Effector memory CD4-positive, alpha-beta T cell (primary cell): ENCODE data around the gene MAFG.

Source experiments
- DNase-seq, 3 donors: peaks; one replicate each; pipeline ENCODE4 v3.0.0-alpha.2; 2020
- H3K27ac ChIP-seq: 2 replicates; pipeline ENCODE4 v1.7.0; 2013; ENCODE audit warnings: mild to moderate bottlenecking, low read length, moderate library complexity; ENCODE audit not compliant: insufficient read depth, poor library complexity, severe bottlenecking
- H3K27me3 ChIP-seq: replicated peaks from 2 replicates; pipeline ENCODE4 v1.7.0; 2013; ENCODE audit warnings: mild to moderate bottlenecking, low read length; ENCODE audit not compliant: insufficient read depth, control insufficient read depth, poor library complexity, severe bottlenecking
- H3K36me3 ChIP-seq: 2 replicates; pipeline ENCODE4 v1.7.0; 2013; ENCODE audit warnings: mild to moderate bottlenecking, low read length, moderate library complexity; ENCODE audit not compliant: control insufficient read depth, insufficient read depth
- H3K4me1 ChIP-seq: 2 replicates; pipeline ENCODE4 v1.7.0; 2013; ENCODE audit warnings: low read length, mild to moderate bottlenecking; ENCODE audit not compliant: control insufficient read depth, insufficient read depth, poor library complexity, severe bottlenecking
- H3K4me3 ChIP-seq: 2 replicates; pipeline ENCODE4 v1.7.0; 2013; ENCODE audit warnings: low read length, low read depth, mild to moderate bottlenecking; ENCODE audit not compliant: insufficient read depth, poor library complexity, severe bottlenecking
- H3K9me3 ChIP-seq: 2 replicates; pipeline ENCODE4 v1.7.0; 2013; ENCODE audit warnings: mild to moderate bottlenecking, low read length, moderate library complexity; ENCODE audit not compliant: control insufficient read depth

Gene MAFG

DNA sequence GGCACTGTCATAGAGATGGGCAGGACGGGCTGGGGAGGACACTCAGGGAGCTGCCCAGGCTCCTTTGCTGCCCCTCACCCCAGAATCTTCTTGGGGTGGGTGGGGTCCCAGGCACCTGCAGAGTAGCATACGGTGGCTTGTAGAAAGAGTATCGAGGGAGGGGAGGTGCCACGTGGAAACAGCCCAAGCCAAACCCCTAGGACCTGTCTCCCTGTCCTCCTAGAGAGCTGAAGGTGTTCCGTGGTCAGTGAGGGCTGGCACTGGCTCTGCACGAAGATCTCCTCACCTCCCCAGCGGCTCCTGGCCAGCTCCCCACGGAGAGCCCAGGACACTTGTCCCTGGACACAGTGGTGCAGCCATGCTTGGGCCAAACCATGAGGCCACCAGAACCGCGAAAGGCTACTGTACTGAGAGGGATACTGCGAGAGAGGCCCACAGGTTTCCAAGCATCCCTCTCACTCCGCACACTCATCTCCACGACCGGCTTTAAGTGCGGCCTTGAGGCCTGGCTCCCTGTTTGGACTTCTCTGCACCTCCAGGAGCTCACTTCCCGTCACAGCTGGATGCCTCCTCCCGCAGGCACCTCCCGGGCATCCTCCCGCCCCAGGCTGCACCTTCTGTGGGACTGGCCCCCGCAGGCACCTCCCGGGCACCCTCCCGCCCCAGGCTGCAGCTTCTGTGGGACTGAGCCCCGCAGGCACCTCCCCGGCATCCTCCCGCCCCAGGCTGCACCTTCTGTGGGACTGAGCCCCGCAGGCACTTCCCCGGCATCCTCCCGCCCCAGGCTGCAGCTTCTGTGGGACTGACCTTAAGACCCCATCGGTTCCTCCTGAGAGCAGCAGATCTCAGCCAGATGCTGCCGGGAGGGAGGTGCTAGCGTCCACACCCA, 2.0 kb upstream of the MAFG start:
- DNase-seq = no peak
- Histone ChIP-seq H3K4me1 (peaks cover 26% of the 10 kb centered on the region), H3K4me3 (no peak overlapping the region), H3K27ac (no peak overlapping the region), H3K27me3 (peaks cover 9% of the 10 kb centered on the region), H3K36me3 (no peaks in the 10 kb centered on the region), H3K9me3 (no peaks in the 10 kb centered on the region)

DNA sequence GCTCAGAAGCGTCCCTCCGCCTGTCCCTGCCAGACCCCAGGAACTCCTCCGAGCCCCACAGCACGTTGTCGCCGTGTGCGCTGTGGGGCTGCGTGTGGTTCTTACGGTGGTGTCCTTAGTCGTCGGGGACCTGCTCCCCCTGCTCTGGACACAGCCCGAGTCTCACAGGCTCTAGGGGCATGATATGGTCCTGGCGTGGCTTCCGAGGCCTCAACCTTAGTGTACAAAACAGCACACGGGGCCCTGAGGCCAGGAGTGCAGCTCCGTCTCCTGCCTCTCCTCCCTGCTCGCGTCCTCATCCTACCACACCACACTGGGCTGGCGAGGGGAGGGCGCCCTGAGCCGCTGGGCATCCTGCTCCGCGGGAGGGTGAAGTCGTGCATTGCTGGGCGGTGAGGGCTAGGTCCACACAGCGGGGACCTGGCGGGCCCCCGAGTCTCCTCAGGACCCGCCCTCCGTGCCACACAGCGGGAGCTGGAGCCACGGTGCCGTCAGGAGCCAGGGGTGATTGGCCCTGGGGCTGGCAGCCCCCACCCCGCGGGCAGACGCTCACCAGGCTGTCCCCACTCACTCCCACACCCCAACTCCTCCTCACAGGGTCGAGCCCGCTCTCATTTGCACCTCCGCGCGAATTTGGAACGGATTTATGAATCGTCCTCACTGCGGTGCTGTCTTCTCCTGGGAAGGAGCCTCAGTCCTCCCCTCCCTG, 1.2 kb upstream of the MAFG start:
- H3K27ac ChIP-seq = no peak overlapping the region
- peak overlapping the region; percentile 42 for H3K4me3 ChIP-seq

DNA sequence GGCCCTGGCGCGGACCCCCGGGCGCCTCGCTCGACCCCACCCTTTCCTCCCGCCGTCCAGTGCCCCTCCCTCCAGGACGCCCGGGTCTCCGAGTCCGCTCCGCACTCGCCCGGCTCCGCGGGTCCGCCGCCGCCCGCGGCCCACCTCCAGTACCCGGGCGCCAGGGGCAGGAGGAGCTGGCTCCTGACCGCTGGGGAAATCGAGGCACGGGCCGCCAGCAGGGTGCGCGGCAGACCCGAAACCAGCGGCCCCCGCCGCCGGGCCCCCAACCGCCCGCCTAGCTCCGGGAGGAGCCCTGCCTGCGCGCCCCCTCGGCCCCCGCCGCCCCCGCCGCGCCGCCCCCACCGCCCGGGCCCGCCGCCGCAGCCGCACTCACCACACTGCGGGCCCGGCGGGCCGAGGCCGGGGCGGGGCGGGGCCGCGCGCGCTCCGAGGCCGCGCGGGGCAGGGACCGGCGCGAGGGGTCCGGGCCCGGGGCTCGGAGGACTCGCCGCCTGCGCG, 333 bp downstream of the MAFG start:
- Histone ChIP-seq H3K9me3 (no peaks in the 10 kb centered on the region), H3K27me3 (peaks cover 9% of the 10 kb centered on the region), H3K4me1 (peaks cover 37% of the 10 kb centered on the region), H3K4me3 (peak overlapping the region; percentile 55), H3K36me3 (no peaks in the 10 kb centered on the region), H3K27ac (peak overlapping the region; percentile 79)
- peak in 1 of 3 donors; percentile 12 for DNase-seq

More for the DNA sequence above, 1.2 kb upstream of the MAFG start:
- Histone ChIP-seq H3K36me3 (no peaks in the 10 kb centered on the region), H3K27me3 (peaks cover 9% of the 10 kb centered on the region), H3K4me1 (peaks cover 34% of the 10 kb centered on the region), H3K9me3 (no peaks in the 10 kb centered on the region)
- DNase-seq = no peak

DNA sequence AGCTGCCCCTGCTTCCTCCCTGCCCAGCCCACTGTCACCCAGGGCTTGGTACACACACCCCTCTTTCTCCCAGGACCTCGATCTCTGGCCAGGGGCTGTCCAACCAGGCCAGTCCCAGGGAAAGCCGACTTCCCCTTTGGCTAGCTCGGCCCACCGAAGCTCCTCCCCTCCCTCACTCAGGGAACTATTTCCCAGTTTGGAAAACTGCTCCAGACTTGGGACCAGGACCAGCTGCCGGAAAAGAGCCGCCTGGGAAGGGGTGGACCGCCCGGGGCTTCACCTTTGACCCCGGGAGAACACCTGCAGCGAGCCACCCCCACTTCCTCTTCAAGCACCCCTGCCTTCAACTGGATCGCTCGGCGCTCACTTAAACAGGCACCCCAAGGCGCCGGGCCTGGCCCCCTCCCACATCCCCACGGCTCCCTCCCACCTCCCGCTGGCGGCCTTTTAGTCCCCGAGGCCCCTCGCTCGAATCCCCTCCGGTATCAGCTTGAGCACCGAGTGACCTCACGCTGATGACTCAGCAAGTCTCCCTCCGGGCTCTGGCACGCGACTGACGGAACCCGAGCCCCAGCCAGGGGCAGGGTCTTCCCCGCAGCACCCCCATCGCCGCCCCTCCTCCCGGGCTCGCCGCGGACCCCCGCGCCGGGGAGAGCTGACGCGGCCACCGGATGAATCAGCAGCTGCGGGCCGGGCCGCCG, 934 bp downstream of the MAFG start:
- H3K27ac ChIP-seq = peak overlapping the region; percentile 79
- H3K4me3 ChIP-seq = peak overlapping the region; percentile 55
- H3K27me3 ChIP-seq = peaks cover 9% of the 10 kb centered on the region
- peaks cover 37% of the 10 kb centered on the region for H3K4me1 ChIP-seq
- H3K36me3 ChIP-seq = no peaks in the 10 kb centered on the region
- H3K9me3 ChIP-seq = no peaks in the 10 kb centered on the region
- peak; percentile 38 to 47 (median 41) for DNase-seq

DNA sequence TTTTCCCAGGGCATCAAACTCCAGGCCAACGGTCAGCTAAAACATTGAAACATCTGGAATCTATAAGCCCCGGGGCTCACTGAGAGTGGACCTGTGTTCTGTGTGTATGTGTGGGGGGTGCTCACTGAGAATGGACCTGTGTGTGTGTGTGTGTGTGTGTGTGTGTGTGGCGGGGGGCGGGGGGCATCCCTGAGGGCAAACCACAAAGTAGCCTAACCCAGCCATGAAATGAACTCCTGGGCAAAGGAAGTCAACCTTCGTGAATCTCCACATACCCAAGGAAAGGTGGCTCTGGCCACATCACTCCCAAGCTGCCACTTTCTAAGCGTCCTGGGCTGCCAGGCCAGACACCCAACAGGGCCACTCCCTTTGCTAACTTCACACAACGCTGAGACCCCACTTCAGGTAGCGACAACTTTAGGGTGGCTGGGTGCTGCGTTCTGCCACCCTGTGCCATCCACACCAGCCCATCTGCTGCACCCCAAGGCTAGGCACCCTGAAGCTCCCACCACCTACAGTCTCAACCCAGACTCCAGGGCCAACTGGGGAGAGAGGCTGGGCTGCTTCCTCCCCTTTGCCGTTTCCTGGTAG, 1.6 kb downstream of the MAFG start:
- peak overlapping the region; percentile 55 for H3K4me3 ChIP-seq
- H3K9me3 ChIP-seq = no peaks in the 10 kb centered on the region
- no peak for DNase-seq
- no peaks in the 10 kb centered on the region for H3K36me3 ChIP-seq
- H3K4me1 ChIP-seq = peaks cover 37% of the 10 kb centered on the region
- peaks cover 9% of the 10 kb centered on the region for H3K27me3 ChIP-seq
- peak overlapping the region; percentile 79 for H3K27ac ChIP-seq

DNA sequence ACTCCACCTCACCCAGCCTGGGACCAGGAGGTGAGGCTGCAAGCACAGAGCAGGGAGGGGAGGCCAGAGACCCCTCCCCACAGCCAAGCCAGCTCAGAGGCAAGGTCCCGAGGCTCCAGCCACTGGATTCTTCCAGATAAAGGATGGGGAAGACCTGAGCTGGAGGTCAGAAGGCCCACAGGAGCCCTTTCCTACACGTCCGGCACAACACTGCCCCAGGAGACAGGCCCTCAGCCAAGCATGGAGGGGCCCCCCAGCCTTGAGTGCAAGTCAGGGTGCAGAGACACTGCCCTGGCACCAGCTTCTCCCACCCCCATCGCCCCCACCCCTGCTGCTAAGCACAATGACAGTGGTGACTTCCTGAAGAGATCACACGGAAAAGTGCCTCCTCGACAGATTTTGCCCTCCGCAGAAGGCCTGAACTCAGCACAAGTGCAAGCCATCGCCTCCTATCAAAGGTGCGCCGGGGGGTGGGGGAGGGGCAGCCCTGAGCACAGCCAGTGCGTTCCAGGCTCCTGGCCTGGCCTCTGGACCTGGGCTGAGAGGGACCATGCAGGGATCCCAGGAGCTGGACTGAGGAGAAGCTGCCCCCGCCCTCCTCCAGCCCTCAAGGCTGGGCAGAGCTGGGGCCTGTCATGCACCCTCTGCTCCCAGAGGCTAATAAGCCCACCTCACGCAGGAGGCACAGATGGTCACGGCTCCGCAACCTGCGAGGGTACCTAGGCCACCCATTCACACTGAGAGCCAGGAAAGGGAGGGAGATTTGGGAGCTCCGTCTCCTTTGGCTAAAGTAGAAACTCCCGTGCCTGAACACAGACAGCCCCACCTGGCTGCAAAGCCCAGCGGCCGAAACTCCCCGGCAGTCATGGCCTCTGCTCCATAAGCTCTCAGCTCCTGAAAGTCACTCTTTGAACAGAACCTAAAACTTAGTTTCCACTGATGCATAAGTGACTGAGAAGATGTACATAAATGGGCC, 2.7 kb downstream of the MAFG start:
- peaks cover 9% of the 10 kb centered on the region for H3K27me3 ChIP-seq
- H3K4me3 ChIP-seq = peak overlapping the region; percentile 20
- peaks cover 37% of the 10 kb centered on the region for H3K4me1 ChIP-seq
- H3K36me3 ChIP-seq = no peaks in the 10 kb centered on the region
- DNase-seq = no peak
- H3K27ac ChIP-seq = peak overlapping the region; percentile 8
- H3K9me3 ChIP-seq = no peaks in the 10 kb centered on the region

DNA sequence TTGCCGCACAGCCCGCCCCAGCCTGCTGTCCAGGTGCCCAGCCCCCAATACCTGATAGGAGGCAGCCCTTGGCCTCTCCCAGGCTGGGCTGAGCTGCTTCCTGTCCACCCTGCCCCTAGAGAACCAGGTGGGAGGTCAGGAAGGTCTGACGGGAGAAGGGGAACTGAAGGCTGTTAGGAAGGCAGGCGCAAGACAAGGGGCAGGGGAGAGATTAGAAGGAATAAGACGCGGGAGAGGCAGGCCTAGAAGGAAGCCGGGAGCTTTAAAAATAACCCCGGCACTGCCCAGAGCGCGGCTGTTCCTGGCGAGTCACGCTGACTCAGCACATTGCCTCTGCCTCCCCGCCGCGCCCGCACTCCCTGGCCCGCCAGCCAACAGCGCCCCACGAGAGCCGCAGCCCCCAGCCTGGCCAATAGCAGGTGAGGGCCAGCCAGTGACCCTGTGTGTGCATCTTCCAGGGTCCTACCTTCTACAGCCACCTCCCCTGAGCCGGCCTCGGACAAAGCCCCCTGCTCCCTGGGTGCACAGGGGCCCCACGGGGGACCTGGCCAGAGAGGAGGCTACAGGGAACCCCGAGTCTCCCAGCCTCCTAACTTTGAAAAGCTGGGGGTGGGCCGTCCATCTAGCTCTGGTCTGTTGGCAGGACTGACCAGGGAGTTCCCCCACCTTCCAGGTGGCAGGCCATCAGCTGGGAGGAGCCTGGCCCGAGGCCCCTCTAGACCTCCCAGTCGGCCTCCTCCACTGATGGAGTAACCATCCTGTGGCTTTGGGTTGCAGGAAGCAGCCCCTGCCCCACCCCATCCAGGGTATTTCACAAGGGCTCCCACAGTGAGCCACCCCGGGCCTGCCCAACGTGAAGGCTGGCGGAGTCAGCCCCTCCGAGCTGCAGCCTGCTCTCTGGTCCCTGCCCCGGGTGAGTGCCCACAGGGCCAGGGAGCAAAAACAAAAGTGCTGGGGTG, 4.0 kb downstream of the MAFG start:
- no peak overlapping the region for H3K4me3 ChIP-seq
- DNase-seq = no peak

DNA sequence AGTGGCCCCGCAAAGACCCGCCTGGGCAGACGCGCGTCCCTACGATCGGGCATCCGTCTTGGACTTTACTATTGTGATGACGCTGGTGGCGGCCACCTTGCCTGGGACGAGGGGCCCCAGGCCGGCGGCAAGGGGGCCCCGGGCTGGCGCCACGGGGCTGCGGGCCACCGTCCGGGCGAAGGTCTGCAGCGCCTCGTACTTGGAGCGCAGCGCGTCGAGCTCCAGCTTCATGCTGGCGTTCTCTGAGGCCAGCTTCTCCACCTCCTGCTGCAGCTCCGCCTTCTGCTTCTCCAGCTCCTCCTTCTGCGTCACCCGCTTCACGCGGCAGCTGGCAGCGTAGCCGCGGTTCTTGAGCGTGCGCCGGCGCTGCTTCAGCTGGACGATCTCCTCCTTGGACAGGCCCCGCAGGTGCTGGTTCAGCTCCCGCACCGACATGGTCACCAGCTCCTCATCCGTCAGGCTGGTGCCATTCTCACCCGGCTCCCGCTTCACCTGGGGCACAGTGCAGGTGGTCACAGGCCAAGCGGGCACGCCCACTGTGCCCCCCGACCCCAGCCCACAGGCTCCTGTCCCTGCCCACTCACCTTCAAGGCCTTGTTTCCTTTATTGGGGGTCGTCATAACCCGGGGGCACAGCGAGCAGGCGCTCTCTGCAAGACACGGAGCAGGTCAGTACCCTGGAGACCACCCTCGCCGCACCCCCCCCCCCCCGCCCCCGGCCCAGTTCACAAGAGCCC, 4.8 kb downstream of the MAFG start:
- Histone ChIP-seq H3K27ac (no peak overlapping the region), H3K36me3 (no peaks in the 10 kb centered on the region), H3K27me3 (no peaks in the 10 kb centered on the region), H3K4me1 (peaks cover 33% of the 10 kb centered on the region), H3K4me3 (no peak overlapping the region), H3K9me3 (no peaks in the 10 kb centered on the region)
- DNase-seq = no peak

More for the DNA sequence above, 4.0 kb downstream of the MAFG start:
- H3K9me3 ChIP-seq = no peaks in the 10 kb centered on the region
- no peak overlapping the region for H3K27ac ChIP-seq
- no peaks in the 10 kb centered on the region for H3K36me3 ChIP-seq
- peaks cover 2% of the 10 kb centered on the region for H3K27me3 ChIP-seq
- H3K4me1 ChIP-seq = peaks cover 35% of the 10 kb centered on the region
